Astrocyte (in vitro differentiated cells and primary cell): Measurements from ENCODE around the gene RABEP2. TPM values are rescaled to one million over a fixed set of nuclear protein-coding genes. Genes with fewer than 3 reads are reported as not detected.
A peak's percentile ranks its signal among the peaks of the same experiment; 100 is the strongest.
"Not testable (repeated sequence)": the region's sequence is repeated elsewhere in the genome, so short reads cannot be mapped to it uniquely, and the experiment has no call there.

Experiments
- DNase-seq: peaks from one replicate; pipeline ENCODE4 v3.0.0-alpha.2; 2010; ENCODE audit warnings: low read depth
- FAIRE-seq: peaks from 2 replicates; lab custom pipeline; 2011; peaks lifted over from hg19 to GRCh38; lab: Jason Lieb, UNC
- H2AFZ ChIP-seq: 2 replicates; pipeline ENCODE4 v1.6.0; 2012; ENCODE audit warnings: low read depth, low read length, inconsistent platforms
- H3K27ac ChIP-seq: 2 replicates; pipeline ENCODE4 v1.5.1; 2011; ENCODE audit warnings: low read depth, low read length, inconsistent platforms
- H3K27me3 ChIP-seq: 2 replicates; pipeline ENCODE4 v1.6.0; 2011; ENCODE audit warnings: low read length, inconsistent platforms; ENCODE audit not compliant: insufficient read depth
- H3K36me3 ChIP-seq: 2 replicates; pipeline ENCODE4 v1.5.1; 2011; ENCODE audit warnings: low read length, inconsistent platforms; ENCODE audit not compliant: insufficient read depth
- H3K4me1 ChIP-seq: 2 replicates; pipeline ENCODE4 v1.5.1; 2011; ENCODE audit warnings: low read length, inconsistent platforms; ENCODE audit not compliant: insufficient read depth
- H3K4me2 ChIP-seq: 2 replicates; pipeline ENCODE4 v1.6.0; 2012; ENCODE audit warnings: low read length, inconsistent platforms
- H3K4me3 ChIP-seq: 2 replicates; pipeline ENCODE4 v1.5.1; 2011; ENCODE audit warnings: low read depth, mild to moderate bottlenecking, low read length, inconsistent platforms; ENCODE audit not compliant: insufficient read depth
- H3K79me2 ChIP-seq: 2 replicates; pipeline ENCODE4 v1.6.0; 2012; ENCODE audit warnings: mild to moderate bottlenecking, low read length, inconsistent platforms; ENCODE audit not compliant: insufficient read depth
- H3K9ac ChIP-seq: 2 replicates; pipeline ENCODE4 v1.6.0; 2012; ENCODE audit warnings: mild to moderate bottlenecking, low read length, inconsistent platforms
- H3K9me3 ChIP-seq: 2 replicates; pipeline ENCODE4 v1.5.1; 2012; ENCODE audit warnings: low read depth, mild to moderate bottlenecking, low read length, inconsistent platforms; ENCODE audit not compliant: insufficient read depth
- H4K20me1 ChIP-seq: 2 replicates; pipeline ENCODE4 v1.6.0; 2012; ENCODE audit warnings: low read length, inconsistent platforms; ENCODE audit not compliant: insufficient read depth
- H3K27ac Mint-ChIP-seq: one replicate; pipeline ENCODE4 v1.8.0; 2021; ENCODE audit warnings: mild to moderate bottlenecking, mixed read lengths; ENCODE audit not compliant: unreplicated experiment
- H3K27me3 Mint-ChIP-seq: one replicate; pipeline ENCODE4 v1.8.0; 2021; ENCODE audit warnings: low read depth, mixed read lengths; ENCODE audit not compliant: unreplicated experiment
- H3K36me3 Mint-ChIP-seq: one replicate; pipeline ENCODE4 v1.8.0; 2021; ENCODE audit warnings: low read depth, mixed read lengths; ENCODE audit not compliant: unreplicated experiment
- H3K4me1 Mint-ChIP-seq: one replicate; pipeline ENCODE4 v1.8.0; 2021; ENCODE audit warnings: low read depth, mixed read lengths; ENCODE audit not compliant: unreplicated experiment
- H3K4me3 Mint-ChIP-seq: one replicate; pipeline ENCODE4 v1.8.0; 2021; ENCODE audit warnings: mild to moderate bottlenecking, moderate library complexity, mixed read lengths; ENCODE audit not compliant: unreplicated experiment
- H3K9me3 Mint-ChIP-seq: one replicate; pipeline ENCODE4 v1.8.0; 2021; ENCODE audit warnings: mild to moderate bottlenecking, mixed read lengths; ENCODE audit not compliant: unreplicated experiment
- CTCF ChIP-seq: IDR thresholded peaks from 2 replicates; pipeline ENCODE4 v1.5.1; 2011; ENCODE audit warnings: low read depth, mild to moderate bottlenecking, inconsistent platforms, low read length, moderate library complexity; ENCODE audit not compliant: insufficient read depth
- EZH2 ChIP-seq: IDR thresholded peaks from 2 replicates; pipeline ENCODE4 v1.6.1; 2012; ENCODE audit warnings: mild to moderate bottlenecking, low read length, inconsistent platforms; ENCODE audit not compliant: insufficient read depth
- total RNA-seq: library from RNA; stranded (reverse); gene quantifications from 2 replicates; pipeline ENCODE4 v1.2.1, GENCODE V29; 2021

Gene RABEP2
- total RNA-seq, 1 donor from 2014 or later: 19.4 TPM

DNA sequence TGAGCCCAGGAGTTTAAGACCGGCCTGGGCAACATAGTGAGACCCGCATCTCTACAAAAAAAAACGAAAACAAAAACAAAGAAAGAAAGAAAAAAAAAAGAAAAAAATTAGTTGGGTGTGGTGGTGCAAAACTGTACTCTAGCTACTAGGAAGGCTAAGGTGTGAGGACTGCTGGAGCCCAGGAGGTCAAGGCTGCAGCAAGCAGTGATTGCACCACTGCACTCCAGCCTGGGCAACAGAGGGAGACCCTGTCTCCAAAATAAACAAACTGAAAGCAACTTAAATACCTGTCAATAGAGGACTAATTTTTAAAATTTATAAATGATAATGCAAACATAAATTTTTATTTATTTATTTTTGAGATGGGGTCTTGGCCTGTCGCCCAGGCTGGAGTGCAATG is 29.4 kb downstream of the RABEP2 start:
- Mint-ChIP-seq H3K27ac (no peak overlapping the region), H3K4me3 (no peak overlapping the region), H3K36me3 (peaks cover 6% of the 10 kb centered on the region), H3K9me3 (no peaks in the 10 kb centered on the region), H3K27me3 (peaks cover 2% of the 10 kb centered on the region), H3K4me1 (peaks cover 8% of the 10 kb centered on the region)
- Histone ChIP-seq H3K4me1 (no peaks in the 10 kb centered on the region), H3K4me2 (no peak overlapping the region), H2AFZ (no peak overlapping the region), H3K27me3 (no peaks in the 10 kb centered on the region), H3K36me3 (no peaks in the 10 kb centered on the region), H3K27ac (no peak overlapping the region), H3K9me3 (no peaks in the 10 kb centered on the region), H4K20me1 (no peaks in the 10 kb centered on the region), H3K79me2 (no peaks in the 10 kb centered on the region), H3K4me3 (no peak overlapping the region), H3K9ac (no peak overlapping the region)
- DNase-seq: no peak
- TF ChIP-seq EZH2 (no peak), CTCF (no peak)
- no peak for FAIRE-seq

DNA sequence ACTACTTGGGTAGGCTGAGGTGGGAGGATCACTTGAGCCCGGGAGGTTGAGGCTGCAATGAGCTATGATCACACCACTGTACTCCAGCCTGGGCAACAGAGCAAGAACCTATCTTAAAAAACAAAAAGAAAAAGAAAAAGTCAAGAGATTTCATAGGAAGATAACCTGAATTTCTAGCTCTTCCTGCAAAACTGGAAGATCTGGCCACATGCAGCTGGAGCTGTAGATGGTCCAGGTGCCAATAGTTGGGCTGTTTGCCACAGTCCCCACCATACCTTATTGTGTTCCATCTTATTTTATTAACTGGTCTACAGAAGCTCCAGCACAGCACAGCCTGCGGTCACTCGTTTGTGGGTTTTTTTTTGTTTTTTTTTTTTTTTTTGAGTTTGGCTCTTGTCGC is 31.7 kb downstream of the RABEP2 start:
- no peak overlapping the region for H3K4me2 ChIP-seq
- Mint-ChIP-seq H3K4me1 (peaks cover 5% of the 10 kb centered on the region), H3K27me3 (peaks cover 2% of the 10 kb centered on the region), H3K27ac (no peak overlapping the region), H3K36me3 (peaks cover 3% of the 10 kb centered on the region), H3K4me3 (peak overlapping the region; percentile 76), H3K9me3 (no peaks in the 10 kb centered on the region)
- H3K4me1 ChIP-seq: no peaks in the 10 kb centered on the region
- H3K27me3 ChIP-seq: no peaks in the 10 kb centered on the region
- H4K20me1 ChIP-seq: no peaks in the 10 kb centered on the region
- no peak for TF ChIP-seq EZH2
- no peak for TF ChIP-seq CTCF
- DNase-seq (no peak), FAIRE-seq (no peak)
- H3K4me3 ChIP-seq: no peak overlapping the region
- H3K36me3 ChIP-seq: no peaks in the 10 kb centered on the region
- no peak overlapping the region for H3K9ac ChIP-seq
- no peak overlapping the region for H2AFZ ChIP-seq
- H3K79me2 ChIP-seq: no peaks in the 10 kb centered on the region
- H3K9me3 ChIP-seq: no peaks in the 10 kb centered on the region
- H3K27ac ChIP-seq: no peak overlapping the region

DNA sequence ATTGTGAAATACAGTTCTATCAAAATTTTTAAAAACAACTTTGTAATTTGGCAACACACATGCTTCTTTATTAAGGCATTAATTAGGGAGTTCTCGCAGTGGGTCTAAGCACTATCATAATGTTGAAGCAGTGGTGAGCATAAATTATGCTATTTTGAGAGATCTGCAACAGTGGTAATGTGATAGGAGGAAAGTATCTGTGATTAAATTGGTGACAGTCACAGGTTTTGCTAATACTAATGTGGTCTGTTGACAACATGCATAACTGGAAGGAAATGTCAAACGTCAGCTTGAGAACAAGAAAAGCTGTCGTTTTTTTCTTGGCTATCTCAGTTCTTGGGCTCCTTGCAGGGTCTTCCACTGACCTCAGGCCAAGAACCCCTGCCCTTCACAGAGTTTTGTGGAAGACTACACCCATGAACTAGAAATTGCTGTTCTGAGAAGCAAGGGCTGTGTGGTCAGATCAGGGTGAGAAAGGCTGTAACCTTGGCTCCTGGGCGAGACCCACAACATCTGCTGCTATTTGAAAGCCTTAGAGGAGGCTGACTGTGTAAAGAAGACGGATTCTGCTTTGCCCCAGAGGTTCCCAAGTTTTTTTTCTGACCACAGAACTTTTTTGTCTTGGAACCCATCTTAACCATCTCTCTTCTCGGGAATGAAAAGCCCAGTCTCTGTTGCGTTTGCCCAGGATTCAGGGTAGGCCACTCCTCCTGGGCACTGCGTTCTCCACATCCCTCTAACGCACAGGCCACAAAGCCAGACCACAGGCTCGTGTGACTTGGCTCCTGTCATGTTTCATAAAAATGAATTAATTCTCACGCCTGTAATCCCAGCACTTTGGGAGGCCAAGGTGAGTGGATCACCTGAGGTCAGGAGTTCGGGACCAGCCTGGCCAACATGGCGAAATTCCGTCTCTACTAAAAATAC is 32.8 kb downstream of the RABEP2 start:
- H3K27me3 ChIP-seq: no peaks in the 10 kb centered on the region
- H3K9me3 ChIP-seq: no peaks in the 10 kb centered on the region
- no peak overlapping the region for H2AFZ ChIP-seq
- no peaks in the 10 kb centered on the region for H3K9me3 Mint-ChIP-seq
- no peaks in the 10 kb centered on the region for H3K4me1 Mint-ChIP-seq
- no peaks in the 10 kb centered on the region for H4K20me1 ChIP-seq
- H3K27me3 Mint-ChIP-seq: peaks cover 2% of the 10 kb centered on the region
- H3K27ac ChIP-seq: no peak overlapping the region
- H3K27ac Mint-ChIP-seq: no peak overlapping the region
- H3K36me3 ChIP-seq: no peaks in the 10 kb centered on the region
- no peak overlapping the region for H3K4me3 ChIP-seq
- H3K79me2 ChIP-seq: no peaks in the 10 kb centered on the region
- no peak overlapping the region for H3K4me2 ChIP-seq
- peaks cover 4% of the 10 kb centered on the region for H3K36me3 Mint-ChIP-seq
- no peak overlapping the region for H3K9ac ChIP-seq
- TF ChIP-seq EZH2: no peak
- TF ChIP-seq CTCF: no peak
- no peak for DNase-seq
- FAIRE-seq: no peak
- no peak overlapping the region for H3K4me3 Mint-ChIP-seq
- no peaks in the 10 kb centered on the region for H3K4me1 ChIP-seq

DNA sequence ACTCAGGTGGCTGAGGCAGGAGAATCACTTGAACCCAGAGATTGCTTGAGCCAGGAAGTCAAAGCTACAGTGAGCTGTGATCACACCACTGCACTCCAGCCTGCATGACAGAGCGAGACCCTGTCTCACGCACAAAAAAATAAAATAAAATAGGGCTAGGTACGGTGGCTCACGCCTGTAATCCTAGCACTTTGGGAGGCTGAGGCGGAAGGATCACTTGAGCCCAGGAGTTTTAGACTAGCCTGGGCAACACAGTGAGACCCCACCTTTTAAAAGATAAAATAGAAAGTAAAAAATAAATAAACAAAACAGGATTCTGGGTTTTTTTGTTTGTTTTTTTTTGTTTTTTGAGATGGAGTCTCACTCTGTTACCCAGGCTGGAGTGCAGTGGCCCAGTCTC is 34.7 kb downstream of the RABEP2 start:
- H3K4me1 Mint-ChIP-seq, H3K4me2 ChIP-seq, H3K4me1 ChIP-seq, H3K36me3 ChIP-seq, H3K4me3 ChIP-seq, H2AFZ ChIP-seq, H4K20me1 ChIP-seq, H3K9me3 Mint-ChIP-seq, H3K27ac Mint-ChIP-seq, H3K27me3 Mint-ChIP-seq, H3K4me3 Mint-ChIP-seq, H3K27ac ChIP-seq, H3K79me2 ChIP-seq, H3K27me3 ChIP-seq, DNase-seq, FAIRE-seq, H3K9me3 ChIP-seq, H3K9ac ChIP-seq, H3K36me3 Mint-ChIP-seq: not testable (repeated sequence)
